ENCODE measurements around the gene FAT4.
A peak's percentile ranks its signal among the peaks of the same experiment; 100 is the strongest.

The FAT4 gene

DNA sequence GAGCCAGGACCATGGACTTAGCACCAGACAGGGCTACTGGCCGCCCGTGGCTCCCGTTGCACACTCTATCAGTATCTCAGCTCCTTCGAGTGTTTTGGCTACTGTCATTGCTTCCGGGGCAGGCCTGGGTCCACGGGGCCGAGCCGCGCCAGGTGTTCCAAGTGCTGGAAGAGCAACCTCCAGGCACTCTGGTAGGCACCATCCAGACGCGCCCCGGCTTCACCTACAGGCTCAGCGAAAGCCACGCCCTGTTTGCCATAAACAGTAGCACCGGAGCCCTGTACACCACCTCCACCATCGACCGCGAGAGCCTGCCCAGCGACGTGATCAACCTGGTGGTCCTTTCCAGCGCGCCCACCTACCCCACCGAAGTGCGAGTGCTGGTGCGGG is 1.6 kb downstream of the FAT4 start:
- in situ Hi-C loops (cut with MboI; ENCODE audit: low pct_unique_long_range_greater_than_20kb, low sequenced_read_pairs, unreplicated experiment) = no loop called here
- no peak for TF ChIP-seq CTCF (IDR thresholded peaks at IDR 0.05; ENCODE audit: extremely low read depth, insufficient read depth, missing control alignments)
- DNase-seq (ENCODE audit: low spot score) = no peak

DNA sequence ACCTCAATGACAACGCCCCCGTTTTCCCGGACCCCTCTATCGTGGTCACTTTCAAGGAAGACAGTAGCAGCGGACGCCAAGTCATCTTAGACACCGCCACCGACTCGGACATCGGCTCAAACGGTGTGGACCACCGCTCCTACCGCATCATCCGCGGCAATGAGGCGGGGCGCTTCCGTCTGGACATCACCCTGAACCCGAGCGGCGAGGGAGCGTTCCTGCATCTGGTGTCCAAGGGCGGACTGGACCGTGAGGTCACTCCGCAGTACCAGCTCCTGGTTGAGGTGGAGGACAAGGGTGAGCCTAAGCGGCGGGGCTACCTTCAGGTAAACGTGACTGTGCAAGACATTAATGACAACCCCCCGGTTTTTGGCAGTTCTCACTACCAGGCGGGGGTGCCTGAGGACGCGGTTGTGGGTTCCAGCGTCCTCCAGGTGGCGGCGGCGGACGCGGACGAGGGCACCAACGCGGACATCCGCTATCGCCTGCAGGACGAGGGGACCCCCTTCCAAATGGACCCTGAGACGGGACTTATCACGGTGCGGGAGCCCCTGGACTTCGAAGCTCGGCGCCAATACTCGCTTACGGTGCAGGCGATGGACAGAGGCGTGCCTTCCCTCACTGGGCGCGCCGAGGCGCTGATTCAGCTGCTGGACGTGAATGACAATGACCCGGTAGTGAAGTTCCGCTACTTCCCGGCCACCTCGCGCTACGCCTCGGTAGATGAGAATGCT is 2.2 kb downstream of the FAT4 start:
- no peak for DNase-seq (ENCODE audit: low spot score)
- in situ Hi-C loops (cut with MboI; ENCODE audit: low pct_unique_long_range_greater_than_20kb, low sequenced_read_pairs, unreplicated experiment) = no loop called here
- no peak for TF ChIP-seq CTCF (IDR thresholded peaks at IDR 0.05; ENCODE audit: extremely low read depth, insufficient read depth, missing control alignments)

- no peak for DNase-seq (ENCODE audit: low spot score)
- in situ Hi-C loops (cut with MboI; ENCODE audit: low pct_unique_long_range_greater_than_20kb, low sequenced_read_pairs, unreplicated experiment) = no loop called here
- peak; percentile 38 for TF ChIP-seq CTCF (IDR thresholded peaks at IDR 0.05; ENCODE audit: extremely low read depth, insufficient read depth, missing control alignments)
These were observed 2.7 kb downstream of the FAT4 start for GRCh38 chr4:125317525-125317877.

DNA sequence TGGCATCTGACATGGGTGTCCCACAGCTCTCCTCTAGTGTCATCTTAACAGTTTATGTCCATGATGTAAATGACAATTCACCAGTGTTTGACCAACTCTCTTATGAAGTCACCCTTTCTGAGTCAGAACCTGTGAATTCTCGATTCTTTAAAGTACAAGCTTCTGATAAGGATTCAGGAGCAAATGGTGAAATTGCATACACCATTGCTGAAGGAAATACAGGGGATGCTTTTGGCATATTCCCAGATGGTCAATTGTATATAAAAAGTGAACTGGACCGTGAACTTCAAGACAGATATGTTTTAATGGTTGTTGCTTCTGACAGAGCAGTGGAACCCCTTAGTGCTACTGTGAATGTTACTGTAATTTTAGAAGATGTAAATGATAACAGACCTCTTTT is 4.6 kb downstream of the FAT4 start:
- in situ Hi-C loops (cut with MboI; ENCODE audit: low pct_unique_long_range_greater_than_20kb, low sequenced_read_pairs, unreplicated experiment) = no loop called here
- DNase-seq (ENCODE audit: low spot score) = no peak
- no peak for TF ChIP-seq CTCF (IDR thresholded peaks at IDR 0.05; ENCODE audit: extremely low read depth, insufficient read depth, missing control alignments)

- TF ChIP-seq CTCF (IDR thresholded peaks at IDR 0.05; ENCODE audit: extremely low read depth, insufficient read depth, missing control alignments) = no peak
- in situ Hi-C loops (cut with MboI; ENCODE audit: low pct_unique_long_range_greater_than_20kb, low sequenced_read_pairs, unreplicated experiment) = no loop called here
- DNase-seq (ENCODE audit: low spot score) = no peak
These were observed 7.1 kb downstream of the FAT4 start for GRCh38 chr4:125321709-125322365.

- in situ Hi-C loops (cut with MboI; ENCODE audit: low pct_unique_long_range_greater_than_20kb, low sequenced_read_pairs, unreplicated experiment) = no loop called here
- no peak for DNase-seq (ENCODE audit: low spot score)
- no peak for TF ChIP-seq CTCF (IDR thresholded peaks at IDR 0.05; ENCODE audit: extremely low read depth, insufficient read depth, missing control alignments)
These were observed 7.6 kb downstream of the FAT4 start for GRCh38 chr4:125322366-125322730.
